GM19395 (cell line): ENCODE data around the gene RASSF3.
"Not testable (repeated sequence)": the region's sequence is repeated elsewhere in the genome, so short reads cannot be mapped to it uniquely, and the experiment has no call there.

Experiments used
- ATAC-seq: cut with Tn5 transposase; IDR thresholded peaks from one replicate; pipeline ENCODE4 v1.9.1; 2021; ENCODE audit warnings: mild to moderate bottlenecking, moderate library complexity; ENCODE audit not compliant: unreplicated experiment

RASSF3 gene, protein sequence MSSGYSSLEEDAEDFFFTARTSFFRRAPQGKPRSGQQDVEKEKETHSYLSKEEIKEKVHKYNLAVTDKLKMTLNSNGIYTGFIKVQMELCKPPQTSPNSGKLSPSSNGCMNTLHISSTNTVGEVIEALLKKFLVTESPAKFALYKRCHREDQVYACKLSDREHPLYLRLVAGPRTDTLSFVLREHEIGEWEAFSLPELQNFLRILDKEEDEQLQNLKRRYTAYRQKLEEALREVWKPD

DNA sequence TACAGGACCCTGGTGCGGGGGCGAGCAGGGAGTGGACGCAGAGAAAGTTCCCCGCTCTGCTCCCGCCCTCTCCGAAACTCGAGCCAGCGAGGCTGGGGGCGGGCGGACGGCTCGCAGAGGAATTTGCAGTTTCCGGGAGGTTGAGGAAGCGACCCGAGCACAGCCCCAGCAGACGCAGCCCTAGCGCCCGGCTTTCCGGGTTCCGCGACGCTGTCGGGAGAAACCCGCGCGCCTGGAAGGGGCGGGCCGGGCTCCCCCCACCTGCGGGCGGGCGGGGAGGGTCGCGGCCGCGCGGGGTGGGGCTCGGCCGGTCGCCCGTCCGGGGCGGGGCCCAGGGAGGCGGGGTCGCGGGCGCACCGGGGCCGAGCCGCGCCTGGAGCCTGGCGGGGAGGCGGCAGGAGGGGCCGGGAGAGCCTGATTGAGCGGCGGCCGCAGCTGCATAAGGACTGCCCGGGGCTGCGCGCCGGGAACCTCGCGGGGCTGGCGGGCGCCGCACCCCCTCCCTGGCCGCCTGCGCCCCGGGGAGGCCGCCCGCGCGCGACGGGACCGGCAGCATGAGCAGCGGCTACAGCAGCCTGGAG is at the start of gene RASSF3:
TSS of gene RASSF3 (plus strand) at position 417 of the 581 bp plus-strand sequence. CDS start at position 555, 138 bp downstream.
- ATAC-seq: peak; percentile 56

DNA sequence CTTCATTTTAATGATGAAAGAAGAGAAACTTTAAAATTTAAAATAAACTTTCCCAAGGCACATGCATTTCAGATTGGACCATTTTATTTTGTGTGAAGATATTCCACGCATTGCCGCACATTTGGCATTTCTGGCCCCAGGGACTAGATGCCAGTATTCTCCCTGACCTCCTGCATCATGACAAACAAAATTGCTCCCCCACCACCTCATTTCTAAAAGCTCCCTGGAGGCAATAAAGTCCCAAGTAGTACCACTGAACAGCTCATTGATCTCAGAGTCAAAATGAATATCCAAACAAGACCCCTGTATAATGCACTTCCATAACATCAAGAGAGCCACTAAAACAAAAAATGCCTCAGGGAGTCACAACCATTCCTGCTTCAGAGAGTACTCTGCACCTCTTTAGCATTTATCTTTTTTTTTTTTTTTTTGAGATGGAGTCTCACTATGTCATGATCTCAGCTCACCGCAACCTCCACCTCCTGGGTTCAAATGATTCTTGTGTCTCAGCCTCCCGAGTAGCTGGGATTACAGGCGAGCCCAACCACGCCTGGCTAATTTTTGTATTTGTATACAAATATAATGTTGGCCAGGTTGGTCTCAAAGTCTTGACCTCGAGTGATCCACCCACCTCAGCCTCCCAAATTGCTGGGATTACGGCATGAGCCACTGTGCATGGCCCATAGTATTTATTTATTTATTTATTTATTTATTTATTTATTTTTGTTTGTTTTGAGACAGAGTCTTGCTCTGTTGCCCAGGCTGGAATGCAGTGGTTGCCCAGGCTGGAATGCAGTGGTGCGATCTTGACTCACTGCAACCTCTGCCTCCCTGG is 48.8 kb upstream of the RASSF3 start:
- no peak for ATAC-seq

- no peak for ATAC-seq
Observed at GRCh38 chr12:64566122-64566521, 44.2 kb upstream of the RASSF3 start.

GRCh38 chr12:64566831-64567517 is 43.3 kb upstream of the RASSF3 start:
- no peak for ATAC-seq

- no peak for ATAC-seq
Observed at GRCh38 chr12:64567570-64567969, 42.7 kb upstream of the RASSF3 start.

DNA sequence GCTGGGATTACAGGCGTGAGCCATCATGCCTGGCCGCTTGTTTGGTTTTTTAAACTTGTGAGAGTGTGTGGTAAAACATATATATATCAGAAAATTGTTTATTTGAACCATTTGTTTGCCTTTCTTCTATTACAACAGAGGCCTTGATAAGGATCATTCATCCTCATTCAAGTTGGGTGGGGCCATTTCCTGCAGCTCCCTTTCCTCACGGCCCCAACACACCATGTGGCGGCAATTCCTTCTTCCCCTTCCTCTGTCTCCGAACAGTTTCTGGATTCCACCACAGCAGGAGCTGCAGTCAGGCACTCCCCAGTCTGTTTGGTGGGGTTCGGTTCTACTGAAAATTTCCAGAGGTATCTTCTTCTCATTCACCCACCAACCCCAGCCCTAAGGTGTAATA is 42.0 kb upstream of the RASSF3 start:
- ATAC-seq: no peak

GRCh38 chr12:64569923-64570691 is 40.2 kb upstream of the RASSF3 start:
- no peak for ATAC-seq

GRCh38 chr12:64571411-64571810 is 38.9 kb upstream of the RASSF3 start:
- no peak for ATAC-seq

DNA sequence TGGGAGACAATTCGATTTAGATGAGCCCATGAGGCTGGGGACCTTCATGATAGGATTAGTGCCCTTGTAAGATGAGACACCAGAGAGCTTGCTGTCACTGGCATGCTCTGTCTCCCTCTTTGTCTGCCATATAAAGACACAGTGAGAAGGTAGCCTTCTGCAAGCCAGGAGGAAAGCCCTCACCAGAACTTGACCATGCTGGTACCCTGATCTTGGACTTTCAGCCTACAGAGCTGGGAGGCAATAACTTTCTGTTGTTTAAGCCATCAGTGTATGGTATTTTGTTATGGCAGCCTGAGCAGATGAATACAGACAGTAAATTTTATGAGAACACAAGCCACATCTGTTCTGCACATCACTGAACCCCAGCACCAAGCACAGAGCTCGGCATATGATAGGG is 38.1 kb upstream of the RASSF3 start:
- ATAC-seq: no peak

DNA sequence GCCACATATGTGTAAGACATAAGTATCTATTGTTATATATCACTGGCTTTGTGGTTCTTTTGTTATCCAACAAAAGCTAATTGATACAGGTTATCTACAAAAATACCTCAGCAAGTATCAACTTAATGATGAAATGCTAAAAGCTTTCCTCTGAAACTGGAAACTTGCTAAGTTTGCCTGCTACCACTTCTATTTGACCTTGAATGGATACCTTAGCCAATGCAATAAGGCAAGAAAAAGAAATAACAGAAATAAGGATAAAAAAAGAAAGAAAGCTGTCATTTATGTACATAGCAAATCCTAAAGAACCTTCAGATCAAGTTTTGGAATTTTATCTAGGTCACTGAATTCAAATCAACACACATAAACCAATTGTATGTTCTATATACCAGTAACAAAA is 35.5 kb upstream of the RASSF3 start:
- ATAC-seq: no peak

GRCh38 chr12:64577046-64577445 is 33.2 kb upstream of the RASSF3 start:
- no peak for ATAC-seq

GRCh38 chr12:64578566-64578965 is 31.7 kb upstream of the RASSF3 start:
- ATAC-seq: no peak

DNA sequence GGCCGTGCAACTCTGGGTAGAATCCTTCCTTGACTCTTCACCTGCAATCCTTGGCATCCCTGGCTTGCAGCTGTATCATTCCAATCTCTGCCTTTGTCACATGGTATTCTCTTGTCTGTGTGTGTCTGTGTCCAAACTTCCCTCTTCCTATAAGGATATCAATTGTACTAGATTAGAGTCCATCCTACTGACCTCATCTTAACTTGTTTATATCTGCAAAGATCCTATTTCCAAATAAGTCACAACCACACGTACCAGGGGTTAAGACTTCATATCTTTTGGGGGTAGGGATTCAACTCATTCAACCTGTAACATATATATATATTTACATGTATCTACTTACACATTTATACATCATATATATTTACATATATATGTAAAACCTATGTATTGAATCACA is 29.6 kb upstream of the RASSF3 start:
- no peak for ATAC-seq

DNA sequence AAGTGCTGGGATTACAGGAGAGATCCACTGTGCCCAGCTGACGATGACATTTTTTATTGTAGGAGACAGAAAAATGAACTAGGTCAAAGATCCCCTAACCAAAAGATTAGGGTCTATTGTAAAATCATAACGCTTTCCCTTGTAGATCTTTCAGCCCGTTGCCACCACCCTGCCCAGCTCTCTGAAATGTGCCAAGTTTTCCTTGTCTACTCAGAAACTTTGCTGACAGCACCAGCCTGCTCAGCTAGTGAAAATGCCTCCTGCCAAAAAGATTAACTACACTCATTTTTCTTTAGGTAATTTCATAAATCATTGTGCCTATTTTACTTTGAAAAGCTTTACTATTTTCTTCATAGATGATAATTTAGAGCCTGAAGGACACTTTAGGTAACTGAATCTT is 28.2 kb upstream of the RASSF3 start:
- ATAC-seq: no peak

DNA sequence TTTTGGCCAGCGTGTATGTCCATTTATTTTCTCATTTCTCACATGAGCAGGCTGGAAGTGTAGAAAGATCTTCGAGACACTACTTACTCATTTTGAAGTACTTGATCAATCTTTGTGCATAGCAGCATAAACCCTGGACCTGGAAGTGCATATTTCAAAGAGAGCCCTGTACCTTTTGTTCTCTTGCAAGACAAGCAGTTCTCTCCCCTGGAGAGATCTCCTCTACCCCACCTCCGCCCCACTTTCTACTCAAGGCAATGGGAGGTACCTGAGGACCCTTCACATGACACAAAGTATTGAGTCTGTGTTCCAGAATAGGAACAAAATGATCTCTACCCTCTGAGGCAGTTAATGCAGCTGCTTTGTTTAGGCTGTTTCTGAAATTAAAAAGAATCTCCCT is 27.4 kb upstream of the RASSF3 start:
- ATAC-seq: no peak

DNA sequence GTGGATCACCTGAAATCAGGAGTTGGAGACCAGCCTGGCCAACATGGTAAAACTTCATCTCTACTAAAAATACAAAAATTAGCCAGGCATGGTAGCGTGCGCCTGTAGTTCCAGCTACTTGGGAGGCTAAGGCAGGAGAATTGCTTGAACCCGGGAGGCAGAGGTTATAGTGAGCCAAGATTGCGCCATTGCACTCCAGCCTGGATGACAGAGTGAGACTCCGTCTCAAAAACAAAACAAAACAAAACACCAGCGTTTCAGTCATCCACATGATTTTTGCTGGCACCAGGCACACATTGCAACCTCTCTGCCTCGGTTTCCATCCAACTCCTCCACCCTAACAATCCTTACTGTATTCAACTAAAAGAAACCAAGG is 26.9 kb upstream of the RASSF3 start:
- ATAC-seq: not testable (repeated sequence)

GRCh38 chr12:64583771-64584421 is 26.4 kb upstream of the RASSF3 start:
- no peak for ATAC-seq

GRCh38 chr12:64585104-64585503 is 25.2 kb upstream of the RASSF3 start:
- no peak for ATAC-seq

DNA sequence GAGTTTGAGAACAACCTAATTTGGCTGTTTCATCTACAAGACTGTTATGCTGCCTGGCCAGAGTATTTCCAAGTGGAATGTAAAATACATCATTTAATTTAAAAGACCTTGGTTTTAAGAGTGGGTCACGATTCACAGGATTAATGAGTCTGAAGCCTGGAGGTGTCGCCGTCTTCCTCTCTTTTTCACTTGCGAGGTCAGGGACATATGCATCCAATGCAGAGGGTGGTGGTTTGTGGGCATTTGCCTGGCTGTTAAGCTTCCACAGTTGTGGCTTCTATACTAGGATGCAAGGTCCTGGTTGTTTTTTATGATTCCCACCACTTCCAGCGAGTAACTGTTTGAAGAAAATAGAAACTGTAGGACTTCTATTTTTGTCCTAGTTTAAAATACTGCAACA is 22.8 kb upstream of the RASSF3 start:
- ATAC-seq: no peak

DNA sequence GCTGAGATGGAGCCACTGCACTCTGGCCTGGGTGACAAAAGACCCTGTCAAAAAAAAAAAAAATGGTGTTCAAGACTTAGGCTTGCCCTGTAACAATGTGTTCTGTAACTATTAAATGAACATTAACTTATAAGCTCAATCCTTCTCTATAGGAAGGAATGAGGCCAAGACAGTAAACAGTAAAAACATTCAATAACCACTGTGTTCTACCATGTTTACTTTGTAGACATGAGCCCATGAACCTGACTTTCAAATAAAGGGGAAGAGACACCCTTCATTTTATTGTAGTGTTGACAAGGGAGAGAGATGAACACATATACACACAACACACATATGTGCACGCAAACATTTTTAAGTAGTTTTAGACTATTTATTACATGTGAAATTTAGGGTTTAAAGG is 20.1 kb upstream of the RASSF3 start:
- ATAC-seq: no peak
